Tibial nerve (tissue), 3 donors: ENCODE measurements around the gene MYO18B.

Source experiments
- CTCF ChIP-seq, 5 experiments: fragments of 200-600 bp in 3 of 5; fragments of 450-650 bp in 2 of 5; sonication (generic) in 3 of 5; IDR thresholded peaks; one replicate each; pipeline ENCODE4 v1.5.1; 2016 to 2019; ENCODE audit warnings: antibody characterized with exemption in 5 of 5, mild to moderate bottlenecking in 3 of 5, moderate library complexity in 2 of 5
- POLR2A ChIP-seq, 2 donors: fragments of 450-650 bp; IDR thresholded peaks; one replicate each; pipeline ENCODE4 v1.6.1; 2017; ENCODE audit warnings: antibody characterized with exemption in 2 of 2, mild to moderate bottlenecking in 2 of 2, moderate library complexity in 2 of 2

DNA sequence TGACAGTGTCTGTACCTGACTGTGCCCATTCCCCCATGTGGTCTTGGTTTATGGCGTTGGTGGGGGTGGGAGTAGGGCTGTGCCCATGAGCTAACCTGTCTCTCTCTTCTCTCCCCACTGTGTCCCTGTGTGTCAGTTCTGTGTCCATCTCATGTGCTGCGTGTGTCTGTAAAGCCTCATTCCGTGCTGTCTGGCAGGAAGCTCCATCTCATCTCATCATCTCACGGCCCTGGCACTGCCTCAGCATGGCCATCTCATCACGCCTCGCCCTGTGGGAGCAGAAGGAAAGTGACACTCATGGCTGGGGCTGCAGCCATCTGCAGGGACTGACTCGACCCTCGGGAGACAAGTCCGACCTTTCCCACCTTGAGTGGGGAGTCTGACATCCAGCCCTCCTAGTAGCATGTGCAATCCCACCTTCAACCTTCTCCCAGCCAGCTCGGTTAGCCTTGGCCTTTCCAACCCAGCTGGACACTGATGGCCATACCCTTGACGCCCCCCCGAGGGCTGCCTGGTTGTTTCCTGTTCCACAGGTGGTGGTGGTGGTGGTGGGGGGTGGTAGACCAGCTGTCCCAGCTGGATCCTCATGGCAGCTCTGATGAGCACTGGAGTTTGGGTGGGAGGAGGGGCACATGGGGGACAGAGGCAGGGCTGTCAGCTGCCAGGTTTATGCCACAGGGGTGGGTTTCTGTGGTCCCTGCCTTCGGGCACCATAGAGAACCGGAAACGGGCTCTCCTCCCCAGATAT, 19.0 kb downstream of the MYO18B start:
- TF ChIP-seq CTCF (IDR thresholded peaks at IDR 0.05): no peak
- TF ChIP-seq POLR2A (IDR thresholded peaks at IDR 0.05): no peak
